ENCODE measurements around the gene FNIP2. TPM values are rescaled to one million over a fixed set of nuclear protein-coding genes. Genes with fewer than 3 reads are reported as not detected.
"Not testable (repeated sequence)": the region's sequence is repeated elsewhere in the genome, so short reads cannot be mapped to it uniquely, and the experiment has no call there.

FNIP2 gene
- total RNA-seq, 2 experiments from 2014 or later = 0.09 to 1.0 TPM

DNA sequence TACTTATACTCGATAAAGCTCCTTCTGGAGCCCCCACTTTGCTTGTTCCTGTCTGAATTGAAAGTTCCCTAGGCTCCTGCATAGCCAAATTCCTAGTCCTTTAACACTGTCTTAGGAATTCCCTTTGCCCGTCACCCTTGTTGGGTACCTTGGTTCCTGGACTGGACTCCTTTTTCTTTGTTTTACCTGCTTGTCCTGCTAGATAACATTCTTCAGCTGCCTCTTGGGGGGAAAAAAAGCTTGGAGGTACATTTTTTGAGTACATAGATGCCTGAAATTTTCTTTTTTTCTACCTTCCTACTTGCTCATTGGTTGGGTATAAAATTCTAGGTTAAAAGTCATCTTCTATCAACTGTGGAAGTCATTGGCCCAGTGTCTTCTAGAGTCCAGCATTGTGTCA, 179.2 kb downstream of the FNIP2 start:
- TF ChIP-seq, protein P1, sequence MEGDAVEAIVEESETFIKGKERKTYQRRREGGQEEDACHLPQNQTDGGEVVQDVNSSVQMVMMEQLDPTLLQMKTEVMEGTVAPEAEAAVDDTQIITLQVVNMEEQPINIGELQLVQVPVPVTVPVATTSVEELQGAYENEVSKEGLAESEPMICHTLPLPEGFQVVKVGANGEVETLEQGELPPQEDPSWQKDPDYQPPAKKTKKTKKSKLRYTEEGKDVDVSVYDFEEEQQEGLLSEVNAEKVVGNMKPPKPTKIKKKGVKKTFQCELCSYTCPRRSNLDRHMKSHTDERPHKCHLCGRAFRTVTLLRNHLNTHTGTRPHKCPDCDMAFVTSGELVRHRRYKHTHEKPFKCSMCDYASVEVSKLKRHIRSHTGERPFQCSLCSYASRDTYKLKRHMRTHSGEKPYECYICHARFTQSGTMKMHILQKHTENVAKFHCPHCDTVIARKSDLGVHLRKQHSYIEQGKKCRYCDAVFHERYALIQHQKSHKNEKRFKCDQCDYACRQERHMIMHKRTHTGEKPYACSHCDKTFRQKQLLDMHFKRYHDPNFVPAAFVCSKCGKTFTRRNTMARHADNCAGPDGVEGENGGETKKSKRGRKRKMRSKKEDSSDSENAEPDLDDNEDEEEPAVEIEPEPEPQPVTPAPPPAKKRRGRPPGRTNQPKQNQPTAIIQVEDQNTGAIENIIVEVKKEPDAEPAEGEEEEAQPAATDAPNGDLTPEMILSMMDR (conservative IDR thresholded peaks at IDR 0.05; ENCODE audit: low read length) = no peak
- no peak for TF ChIP-seq EZH2phosphoT487 (IDR thresholded peaks at IDR 0.05; ENCODE audit: borderline replicate concordance, low read depth, low read length)
- H3K9me3 ChIP-seq (ENCODE audit: low read length) = no peaks in the 10 kb centered on the region
- DNase-seq (ENCODE audit: low spot score) = no peak
- no peaks in the 10 kb centered on the region for H3K9me2 ChIP-seq (ENCODE audit: insufficient read depth, low read length)
- intact Hi-C loops (cut with micrococcal nuclease; ENCODE audit: unreplicated experiment) = no loop called here
- BruUV-seq (replicated peaks) = no TSS peak
- CTCF ChIA-PET (ENCODE audit: unreplicated experiment) = no interaction called here
- H3K27ac ChIP-seq (ENCODE audit: low read depth, low read length, poor library complexity, severe bottlenecking) = no peak overlapping the region
- H3K79me2 ChIP-seq (ENCODE audit: insufficient read depth, low read depth, low read length) = no peaks in the 10 kb centered on the region
- no peak overlapping the region for H2AFZ ChIP-seq (ENCODE audit: low read length)
- no peaks in the 10 kb centered on the region for H3K4me1 ChIP-seq (ENCODE audit: insufficient read depth, low read length, poor library complexity, severe bottlenecking)
- H3K36me3 ChIP-seq (ENCODE audit: insufficient read depth, low read length) = no peaks in the 10 kb centered on the region
- H4K20me1 ChIP-seq (ENCODE audit: insufficient read depth, low read length) = no peaks in the 10 kb centered on the region
- no peak overlapping the region for H3K4me2 ChIP-seq (ENCODE audit: low read length)
- POLR2A ChIA-PET = interaction anchor here (0.7 kb wide), 1 partner anchor 288 kb away, joined by 4 read pairs; no protein-coding TSS in a partner anchor
- no peak overlapping the region for H3K4me3 ChIP-seq (ENCODE audit: low read depth, low read length, poor library complexity, severe bottlenecking)

DNA sequence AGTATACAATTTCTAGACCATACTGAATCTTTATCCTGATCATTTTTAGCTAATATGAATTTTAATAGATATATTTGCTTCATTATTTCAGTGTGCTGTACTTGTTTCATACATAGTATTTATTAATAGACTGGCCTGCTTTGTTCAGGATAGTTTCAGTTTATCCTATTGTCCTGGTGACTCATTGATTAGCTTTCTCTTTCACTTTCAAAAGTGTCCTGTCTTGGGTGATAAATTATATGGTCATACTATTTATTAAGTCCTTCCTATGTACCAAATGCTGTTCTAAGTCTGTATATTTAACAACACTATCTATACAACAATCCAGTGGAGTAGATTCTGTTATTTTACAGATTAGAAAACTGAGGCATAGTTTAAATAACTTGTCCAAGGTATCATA, 180.3 kb downstream of the FNIP2 start:
- CTCF ChIA-PET (ENCODE audit: unreplicated experiment) = no interaction called here
- Histone ChIP-seq H3K4me3 (ENCODE audit: low read depth, low read length, poor library complexity, severe bottlenecking) (no peak overlapping the region), H3K36me3 (ENCODE audit: insufficient read depth, low read length) (no peaks in the 10 kb centered on the region), H3K79me2 (ENCODE audit: insufficient read depth, low read depth, low read length) (no peaks in the 10 kb centered on the region), H3K9me2 (ENCODE audit: insufficient read depth, low read length) (no peaks in the 10 kb centered on the region), H2AFZ (ENCODE audit: low read length) (no peak overlapping the region), H3K9me3 (ENCODE audit: low read length) (no peaks in the 10 kb centered on the region), H3K4me1 (ENCODE audit: insufficient read depth, low read length, poor library complexity, severe bottlenecking) (no peaks in the 10 kb centered on the region), H3K27ac (ENCODE audit: low read depth, low read length, poor library complexity, severe bottlenecking) (no peak overlapping the region), H3K4me2 (ENCODE audit: low read length) (no peak overlapping the region), H4K20me1 (ENCODE audit: insufficient read depth, low read length) (no peaks in the 10 kb centered on the region)
- no TSS peak for BruUV-seq (replicated peaks)
- TF ChIP-seq, protein P1 (conservative IDR thresholded peaks at IDR 0.05; ENCODE audit: low read length) = no peak
- no peak for TF ChIP-seq EZH2phosphoT487 (IDR thresholded peaks at IDR 0.05; ENCODE audit: borderline replicate concordance, low read depth, low read length)
- POLR2A ChIA-PET = interaction anchor here (0.7 to 1.2 kb wide), 2 partner anchors 19 to 287 kb away, joined by 3 to 4 read pairs; no protein-coding TSS in a partner anchor
- no peak for DNase-seq (ENCODE audit: low spot score)
- intact Hi-C loops (cut with micrococcal nuclease; ENCODE audit: unreplicated experiment) = no loop called here

DNA sequence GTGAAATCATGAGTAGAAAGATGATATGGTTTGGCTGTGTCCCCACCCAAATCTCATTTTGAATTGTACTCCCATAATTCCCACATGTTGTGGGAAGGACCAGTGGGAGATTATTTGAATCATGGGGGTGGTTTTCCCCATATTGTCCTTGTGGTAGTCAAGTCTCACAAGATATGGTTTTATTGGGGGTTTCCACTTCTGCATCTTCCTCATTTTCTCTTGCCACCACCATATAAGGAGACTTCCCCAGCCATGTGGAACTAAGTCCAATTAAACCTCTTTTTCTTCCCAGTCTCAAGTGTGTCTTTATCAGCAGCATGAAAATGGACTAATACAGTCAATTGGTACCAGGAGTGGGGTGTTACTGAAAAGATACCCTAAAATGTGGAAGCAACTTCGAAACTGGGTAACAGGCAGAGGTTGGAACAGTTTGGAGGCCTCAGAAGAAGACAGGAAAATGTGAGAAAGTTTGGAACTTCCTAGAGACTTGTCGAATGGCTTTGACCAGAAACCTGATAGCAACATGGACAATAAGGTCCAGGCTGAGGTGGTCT, 183.5 kb downstream of the FNIP2 start:
- CTCF ChIA-PET (ENCODE audit: unreplicated experiment); H3K27ac ChIP-seq (ENCODE audit: low read depth, low read length, poor library complexity, severe bottlenecking); H3K4me3 ChIP-seq (ENCODE audit: low read depth, low read length, poor library complexity, severe bottlenecking); POLR2A ChIA-PET; H3K36me3 ChIP-seq (ENCODE audit: insufficient read depth, low read length); DNase-seq (ENCODE audit: low spot score); H3K4me1 ChIP-seq (ENCODE audit: insufficient read depth, low read length, poor library complexity, severe bottlenecking); BruUV-seq (replicated peaks); H2AFZ ChIP-seq (ENCODE audit: low read length); H3K9me2 ChIP-seq (ENCODE audit: insufficient read depth, low read length); H4K20me1 ChIP-seq (ENCODE audit: insufficient read depth, low read length); H3K79me2 ChIP-seq (ENCODE audit: insufficient read depth, low read depth, low read length); H3K4me2 ChIP-seq (ENCODE audit: low read length); intact Hi-C loops (cut with micrococcal nuclease; ENCODE audit: unreplicated experiment); H3K9me3 ChIP-seq (ENCODE audit: low read length): not testable (repeated sequence)

DNA sequence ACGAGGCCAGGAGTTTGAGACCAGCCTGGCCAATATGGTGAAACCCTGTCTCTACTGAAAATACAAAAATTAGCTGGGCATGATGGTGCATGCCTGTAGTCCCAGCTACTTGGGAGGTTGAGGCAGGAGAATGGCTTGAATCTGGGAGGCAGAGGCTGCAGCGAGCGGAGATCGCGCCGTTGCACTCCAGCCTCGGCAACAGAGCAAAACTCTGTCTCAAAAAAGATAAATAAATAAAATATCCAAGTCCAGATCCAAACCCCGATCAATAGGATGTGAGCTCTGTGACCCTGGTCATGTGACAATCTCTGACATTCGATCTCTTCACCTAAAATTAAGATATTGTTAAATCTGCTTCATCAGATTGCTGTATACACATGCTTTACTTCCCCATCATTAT, 187.5 kb downstream of the FNIP2 start:
- H3K4me2 ChIP-seq (ENCODE audit: low read length); DNase-seq (ENCODE audit: low spot score); H3K79me2 ChIP-seq (ENCODE audit: insufficient read depth, low read depth, low read length); H3K9me3 ChIP-seq (ENCODE audit: low read length); H3K4me3 ChIP-seq (ENCODE audit: low read depth, low read length, poor library complexity, severe bottlenecking); BruUV-seq (replicated peaks); H3K27ac ChIP-seq (ENCODE audit: low read depth, low read length, poor library complexity, severe bottlenecking); intact Hi-C loops (cut with micrococcal nuclease; ENCODE audit: unreplicated experiment); CTCF ChIA-PET (ENCODE audit: unreplicated experiment); H4K20me1 ChIP-seq (ENCODE audit: insufficient read depth, low read length); H2AFZ ChIP-seq (ENCODE audit: low read length); H3K9me2 ChIP-seq (ENCODE audit: insufficient read depth, low read length); H3K4me1 ChIP-seq (ENCODE audit: insufficient read depth, low read length, poor library complexity, severe bottlenecking); H3K36me3 ChIP-seq (ENCODE audit: insufficient read depth, low read length): not testable (repeated sequence)
- POLR2A ChIA-PET = interaction anchor here (0.6 kb wide), 1 partner anchor 174 kb away, joined by 3 read pairs; no protein-coding TSS in a partner anchor

DNA sequence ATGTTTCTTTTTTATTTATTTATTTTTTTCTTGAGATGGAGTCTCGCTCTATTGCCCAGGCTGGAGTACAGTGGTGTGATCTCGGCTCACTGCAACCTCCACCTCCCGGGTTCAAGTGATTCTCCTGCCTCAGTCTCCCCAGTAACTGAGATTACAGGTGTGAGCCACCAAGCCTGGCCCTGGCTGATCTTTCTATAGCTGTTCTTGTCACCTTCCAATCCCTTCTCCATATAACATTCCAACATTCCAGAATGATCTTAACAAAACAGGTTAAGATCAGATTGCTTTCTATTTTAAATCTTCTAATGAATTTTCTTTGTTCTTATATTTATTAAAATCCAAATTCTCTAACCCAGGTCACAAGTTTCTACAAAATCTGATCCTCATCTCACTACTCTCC, 188.1 kb downstream of the FNIP2 start:
- BruUV-seq (replicated peaks); H4K20me1 ChIP-seq (ENCODE audit: insufficient read depth, low read length); DNase-seq (ENCODE audit: low spot score); H3K36me3 ChIP-seq (ENCODE audit: insufficient read depth, low read length); H3K9me3 ChIP-seq (ENCODE audit: low read length); H3K79me2 ChIP-seq (ENCODE audit: insufficient read depth, low read depth, low read length); intact Hi-C loops (cut with micrococcal nuclease; ENCODE audit: unreplicated experiment); H3K4me3 ChIP-seq (ENCODE audit: low read depth, low read length, poor library complexity, severe bottlenecking); H3K27ac ChIP-seq (ENCODE audit: low read depth, low read length, poor library complexity, severe bottlenecking); H3K9me2 ChIP-seq (ENCODE audit: insufficient read depth, low read length); H3K4me1 ChIP-seq (ENCODE audit: insufficient read depth, low read length, poor library complexity, severe bottlenecking); H3K4me2 ChIP-seq (ENCODE audit: low read length); CTCF ChIA-PET (ENCODE audit: unreplicated experiment); H2AFZ ChIP-seq (ENCODE audit: low read length): not testable (repeated sequence)
- POLR2A ChIA-PET = interaction anchor here (0.6 kb wide), 1 partner anchor 175 kb away, joined by 3 read pairs; no protein-coding TSS in a partner anchor

Data from OCI-LY7 (cell line).